Esophagus squamous epithelium (tissue), 4 donors: ENCODE measurements around the gene NMNAT3.

Experiments used
- CTCF ChIP-seq, 6 experiments: fragments of 450-650 bp in 4 of 6; fragments of 200-600 bp in 2 of 6; sonication (generic) in 2 of 6; IDR thresholded peaks; one replicate each; pipeline ENCODE4 v1.5.1; 2016 to 2019; ENCODE audit warnings: antibody characterized with exemption in 6 of 6, mild to moderate bottlenecking in 4 of 6, moderate library complexity in 4 of 6
- POLR2A ChIP-seq, 4 donors: fragments of 450-650 bp; IDR thresholded peaks; one replicate each; pipeline ENCODE4 v1.6.1; 2017; ENCODE audit warnings: antibody characterized with exemption in 4 of 4, mild to moderate bottlenecking in 4 of 4, moderate library complexity in 3 of 4

DNA sequence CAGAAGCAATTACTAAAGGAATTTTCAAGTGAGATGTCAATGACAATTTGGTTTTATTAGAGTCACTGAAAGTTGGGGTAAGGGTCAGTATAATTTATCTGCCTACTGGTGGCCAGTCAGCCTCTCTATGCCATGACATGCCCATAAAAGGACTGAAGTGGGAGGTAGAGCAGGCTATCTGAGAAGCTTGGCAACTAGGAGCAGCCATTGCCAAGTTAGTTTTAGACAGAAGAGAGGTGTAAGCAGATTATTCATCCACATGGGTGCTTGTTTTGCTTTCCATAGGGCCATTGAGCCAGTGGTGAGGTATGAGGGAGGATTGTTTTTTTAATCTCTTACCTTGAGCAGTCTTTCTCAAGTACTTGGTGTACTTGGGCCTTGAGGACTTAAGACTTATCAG is 130.1 kb downstream of the NMNAT3 start:
- TF ChIP-seq CTCF (IDR thresholded peaks at IDR 0.05) (no peak), POLR2A (IDR thresholded peaks at IDR 0.05) (no peak)
